Activated CD4-positive, alpha-beta T cell treated with anti-CD3 and anti-CD28 coated beads, Interleukin-2, amount 10 ng/mL, durations not matched to agents 24 days and 14 days (primary cell): ENCODE measurements around the gene TAOK2. TPM values are rescaled to one million over a fixed set of nuclear protein-coding genes. Genes with fewer than 3 reads are reported as not detected.

Source experiments
- DNase-seq: peaks from one replicate; pipeline ENCODE4 v3.0.0; 2022
- H3K27ac Mint-ChIP-seq: one replicate; pipeline ENCODE4 v1.8.0; 2022; ENCODE audit warnings: mild to moderate bottlenecking, mixed read lengths
- H3K27me3 Mint-ChIP-seq: one replicate; pipeline ENCODE4 v1.8.0; 2022; ENCODE audit warnings: mixed read lengths
- H3K36me3 Mint-ChIP-seq: one replicate; pipeline ENCODE4 v1.8.0; 2022; ENCODE audit warnings: low read depth, mild to moderate bottlenecking, mixed read lengths
- H3K4me1 Mint-ChIP-seq: one replicate; pipeline ENCODE4 v1.8.0; 2021; ENCODE audit warnings: mixed read lengths
- H3K4me3 Mint-ChIP-seq: one replicate; pipeline ENCODE4 v1.8.0; 2022; ENCODE audit warnings: mild to moderate bottlenecking, moderate library complexity, mixed read lengths
- H3K9me3 Mint-ChIP-seq: one replicate; pipeline ENCODE4 v1.8.0; 2021; ENCODE audit warnings: mixed read lengths
- intact Hi-C: fragments of 100-400 bp; cut with micrococcal nuclease; formaldehyde crosslinking; loops from one replicate; pipeline ENCODE4 v1.15.1; 2023
- total RNA-seq: library from RNA; stranded (reverse); gene quantifications from 2 replicates; pipeline ENCODE4 v1.2.3, GENCODE V29; 2022

Gene TAOK2
- total RNA-seq, 1 donor from 2014 or later, result 38.7 TPM

DNA sequence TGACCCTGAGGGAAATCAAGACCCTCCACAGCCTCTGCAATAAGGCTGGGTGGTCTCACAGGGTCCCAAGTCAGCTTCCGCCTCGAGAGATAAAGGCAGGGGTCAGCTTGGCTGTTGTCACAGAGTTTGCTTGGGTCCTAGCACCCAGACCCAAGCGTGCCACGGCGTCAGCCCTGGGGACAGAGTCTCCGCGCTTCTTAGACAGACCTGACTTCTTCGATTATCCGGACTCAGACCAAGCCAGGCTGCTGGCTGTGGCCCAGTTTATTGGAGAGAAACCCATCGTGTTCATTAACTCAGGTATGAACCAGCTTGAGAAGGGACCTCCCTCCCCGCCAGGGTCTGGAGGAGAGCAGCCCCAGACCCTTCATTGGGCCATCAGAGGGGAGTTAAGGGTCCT, 49.9 kb downstream of the TAOK2 start:
- Mint-ChIP-seq H3K27ac (no peak overlapping the region), H3K36me3 (no peaks in the 10 kb centered on the region), H3K9me3 (no peaks in the 10 kb centered on the region), H3K4me1 (peaks cover 6% of the 10 kb centered on the region), H3K27me3 (peaks cover 34% of the 10 kb centered on the region), H3K4me3 (no peak overlapping the region)
- intact Hi-C loops, result loop anchor here (10.0 kb wide), 1 partner anchor 159 kb away; the partner anchor contains the start of gene CDIPT
- no peak for DNase-seq

DNA sequence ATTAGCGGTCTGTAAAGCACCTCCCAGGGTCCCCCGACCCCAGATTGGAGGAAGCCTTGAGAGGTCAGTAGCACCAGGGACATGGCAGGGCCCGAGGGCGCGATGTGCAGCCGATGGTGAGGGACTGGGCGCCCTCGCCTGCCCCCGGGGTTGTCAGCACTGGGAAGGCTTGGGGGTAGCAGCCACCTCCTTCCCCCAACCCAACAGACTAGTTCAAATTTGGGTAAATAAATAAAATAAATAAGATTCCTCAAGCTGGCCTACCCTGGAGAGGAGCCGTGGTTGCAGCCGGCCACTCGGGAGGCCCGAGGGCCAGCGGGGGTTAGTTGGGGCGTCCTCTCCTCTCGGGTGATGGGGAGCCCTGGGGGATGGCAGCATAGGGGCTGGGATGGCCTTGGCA, 50.8 kb downstream of the TAOK2 start:
- H3K27me3 Mint-ChIP-seq, result peaks cover 37% of the 10 kb centered on the region
- DNase-seq, result no peak
- H3K9me3 Mint-ChIP-seq, result no peaks in the 10 kb centered on the region
- H3K27ac Mint-ChIP-seq, result no peak overlapping the region
- intact Hi-C loops, result loop anchor here (10.0 kb wide), 1 partner anchor 160 kb away; the partner anchor contains the start of gene CDIPT
- peaks cover 4% of the 10 kb centered on the region for H3K4me1 Mint-ChIP-seq
- H3K4me3 Mint-ChIP-seq, result no peak overlapping the region
- H3K36me3 Mint-ChIP-seq, result no peaks in the 10 kb centered on the region

DNA sequence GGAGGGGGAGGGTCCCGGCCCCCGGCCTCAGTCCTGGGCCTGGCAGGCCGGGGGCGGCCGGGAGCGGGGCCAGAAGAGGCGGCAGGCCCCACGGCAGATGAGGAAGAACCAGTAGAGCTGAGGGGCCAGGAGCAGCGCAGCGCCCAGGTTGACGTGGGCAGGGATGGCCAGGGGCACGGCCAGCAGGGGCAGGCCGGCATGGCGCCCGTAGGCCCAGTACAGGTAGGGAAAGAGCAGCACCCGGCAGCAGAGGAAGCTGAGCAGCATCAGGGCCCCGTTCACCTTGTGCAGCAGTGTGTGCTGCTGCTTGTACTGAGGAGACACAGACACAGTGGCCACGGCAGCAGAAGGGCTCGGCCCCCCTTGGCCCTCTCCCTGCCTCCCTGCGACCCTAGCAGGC, 51.5 kb downstream of the TAOK2 start:
- Mint-ChIP-seq H3K27ac (no peak overlapping the region), H3K4me3 (no peak overlapping the region), H3K4me1 (peaks cover 4% of the 10 kb centered on the region), H3K9me3 (no peaks in the 10 kb centered on the region), H3K36me3 (no peaks in the 10 kb centered on the region), H3K27me3 (peaks cover 44% of the 10 kb centered on the region)
- no peak for DNase-seq
- intact Hi-C loops, result loop anchor here (10.0 kb wide), 1 partner anchor 160 kb away; the partner anchor contains the start of gene CDIPT

DNA sequence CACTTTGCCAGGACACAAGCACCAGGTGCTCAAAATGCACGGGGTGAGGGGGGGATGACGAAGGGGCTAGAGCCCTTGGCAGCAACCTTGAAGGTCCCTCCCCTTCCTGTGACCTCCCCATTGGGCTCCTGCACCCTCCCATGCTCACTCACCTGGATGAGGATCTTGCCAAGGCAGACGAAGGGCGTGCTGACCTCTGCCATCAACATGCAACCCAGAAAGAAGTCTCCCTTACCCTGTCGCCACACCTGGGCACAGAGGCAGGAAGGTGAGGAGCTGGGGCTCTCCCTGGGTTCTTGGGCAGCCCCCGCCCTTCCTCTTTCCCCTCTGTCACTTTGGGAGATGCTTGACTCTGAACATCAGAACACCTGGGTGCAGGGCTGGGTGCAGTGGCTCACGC, 51.9 kb downstream of the TAOK2 start:
- no peak for DNase-seq
- Mint-ChIP-seq H3K27me3 (peaks cover 44% of the 10 kb centered on the region), H3K4me3 (no peak overlapping the region), H3K36me3 (no peaks in the 10 kb centered on the region), H3K9me3 (no peaks in the 10 kb centered on the region), H3K27ac (no peak overlapping the region), H3K4me1 (peaks cover 6% of the 10 kb centered on the region)
- intact Hi-C loops, result loop anchor here (10.0 kb wide), 1 partner anchor 161 kb away; the partner anchor contains the start of gene CDIPT

DNA sequence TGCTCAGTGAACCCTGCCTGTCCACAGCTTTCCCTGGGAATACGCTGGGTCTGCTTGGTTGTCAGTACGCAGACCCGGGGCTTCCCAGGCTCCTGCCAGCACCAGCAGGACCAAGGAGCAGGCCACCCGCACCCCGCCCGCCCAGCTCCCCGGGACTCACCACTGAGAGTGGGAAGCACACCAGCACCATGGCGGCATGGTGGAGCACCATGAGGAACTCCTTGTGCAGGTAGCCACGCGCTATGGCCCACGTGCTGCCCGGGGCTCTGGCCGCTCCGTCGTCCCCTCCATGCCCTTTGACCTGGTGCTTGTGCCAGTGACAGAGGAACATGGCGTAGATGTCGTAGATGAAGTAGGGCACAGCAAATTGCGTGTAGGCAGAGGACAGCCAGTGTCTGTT, 52.8 kb downstream of the TAOK2 start:
- peaks cover 41% of the 10 kb centered on the region for H3K27me3 Mint-ChIP-seq
- no peaks in the 10 kb centered on the region for H3K9me3 Mint-ChIP-seq
- DNase-seq, result no peak
- peaks cover 2% of the 10 kb centered on the region for H3K4me1 Mint-ChIP-seq
- H3K27ac Mint-ChIP-seq, result no peak overlapping the region
- intact Hi-C loops, result loop anchor here (10.0 kb wide), 1 partner anchor 162 kb away; the partner anchor contains the start of gene CDIPT
- H3K36me3 Mint-ChIP-seq, result no peaks in the 10 kb centered on the region
- H3K4me3 Mint-ChIP-seq, result no peak overlapping the region

DNA sequence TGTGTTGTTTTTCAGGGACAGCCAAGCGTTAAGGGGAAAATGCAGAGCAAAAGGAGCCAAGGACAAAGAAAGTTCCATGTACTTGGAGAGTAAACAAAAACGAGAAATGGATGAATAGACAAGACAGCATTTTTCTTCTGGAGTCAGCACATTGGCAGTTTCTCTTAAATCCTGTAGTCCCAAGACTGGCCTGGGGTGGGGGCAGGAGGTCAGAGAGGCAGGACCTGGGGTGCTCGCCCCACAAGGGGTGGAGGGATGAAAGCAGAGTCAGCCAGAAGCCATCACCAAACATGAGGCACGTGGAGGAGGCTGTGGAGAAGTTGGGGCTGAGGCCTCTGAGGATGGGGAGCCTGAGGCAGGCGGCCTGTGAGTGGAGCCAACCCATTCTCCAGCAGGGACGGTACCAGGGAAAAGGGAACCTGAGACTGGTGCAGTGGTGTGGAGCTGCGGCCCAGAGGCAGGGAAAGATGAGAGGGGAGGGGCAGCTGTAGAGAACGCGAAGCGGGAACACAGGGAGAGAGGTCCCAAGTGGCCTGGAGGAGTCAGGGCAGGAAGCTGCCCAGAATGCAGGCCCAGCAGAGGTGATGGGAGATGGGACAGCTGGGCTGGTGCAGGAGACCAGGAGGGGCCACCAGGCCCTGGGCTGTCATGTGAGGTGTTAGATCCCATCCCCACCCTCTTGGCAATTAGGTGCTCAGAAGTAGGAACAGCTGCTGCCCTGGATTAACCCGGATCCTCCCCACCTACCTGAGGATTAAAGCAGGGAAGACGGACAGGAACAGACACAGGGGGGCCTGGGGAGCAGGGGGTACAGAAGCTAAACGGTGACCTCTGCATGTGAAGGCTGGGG, 54.1 kb downstream of the TAOK2 start:
- Mint-ChIP-seq H3K4me1 (peaks cover 6% of the 10 kb centered on the region), H3K36me3 (no peaks in the 10 kb centered on the region), H3K9me3 (no peaks in the 10 kb centered on the region), H3K27ac (no peak overlapping the region), H3K27me3 (peaks cover 49% of the 10 kb centered on the region), H3K4me3 (no peak overlapping the region)
- intact Hi-C loops, result loop anchor here (10.0 kb wide), 1 partner anchor 163 kb away; the partner anchor contains the start of gene CDIPT
- peak; percentile 53 for DNase-seq

DNA sequence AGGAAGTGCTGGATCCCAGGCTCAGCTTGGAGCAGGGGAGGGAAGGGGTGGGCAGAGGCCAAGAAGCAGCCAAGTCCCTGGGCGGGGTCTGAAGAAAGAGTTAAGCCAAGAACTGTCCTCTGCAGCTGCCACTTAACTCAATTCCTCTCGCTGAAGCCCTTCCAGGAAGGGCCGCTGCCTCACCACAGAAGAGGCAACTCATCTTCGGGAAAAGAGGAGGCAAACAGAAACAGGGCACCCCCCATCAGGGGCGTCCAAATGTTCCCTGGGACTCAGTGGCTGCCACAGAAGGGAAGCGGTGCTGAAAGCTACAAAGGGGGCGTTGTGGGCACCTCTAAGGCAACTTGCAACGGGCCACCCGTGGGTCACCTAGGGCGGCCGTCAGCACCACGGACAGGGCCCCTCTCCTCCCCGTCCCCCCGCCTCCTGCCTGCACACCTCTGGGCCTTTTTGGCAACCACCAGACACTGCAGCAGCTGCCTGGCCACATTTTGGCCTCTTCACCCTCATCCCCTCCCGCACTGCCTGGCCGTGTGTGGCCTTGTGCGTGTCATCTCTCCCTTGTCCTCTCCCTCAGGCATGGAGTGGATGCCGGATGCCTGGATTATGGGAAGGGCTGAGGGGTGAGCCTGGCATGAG, 54.9 kb downstream of the TAOK2 start:
- Mint-ChIP-seq H3K4me3 (no peak overlapping the region), H3K27ac (no peak overlapping the region), H3K4me1 (peaks cover 6% of the 10 kb centered on the region), H3K9me3 (no peaks in the 10 kb centered on the region), H3K36me3 (no peaks in the 10 kb centered on the region), H3K27me3 (peaks cover 49% of the 10 kb centered on the region)
- DNase-seq, result peak; percentile 80
- intact Hi-C loops, result loop anchor here (10.0 kb wide), 1 partner anchor 164 kb away; the partner anchor contains the start of gene CDIPT

DNA sequence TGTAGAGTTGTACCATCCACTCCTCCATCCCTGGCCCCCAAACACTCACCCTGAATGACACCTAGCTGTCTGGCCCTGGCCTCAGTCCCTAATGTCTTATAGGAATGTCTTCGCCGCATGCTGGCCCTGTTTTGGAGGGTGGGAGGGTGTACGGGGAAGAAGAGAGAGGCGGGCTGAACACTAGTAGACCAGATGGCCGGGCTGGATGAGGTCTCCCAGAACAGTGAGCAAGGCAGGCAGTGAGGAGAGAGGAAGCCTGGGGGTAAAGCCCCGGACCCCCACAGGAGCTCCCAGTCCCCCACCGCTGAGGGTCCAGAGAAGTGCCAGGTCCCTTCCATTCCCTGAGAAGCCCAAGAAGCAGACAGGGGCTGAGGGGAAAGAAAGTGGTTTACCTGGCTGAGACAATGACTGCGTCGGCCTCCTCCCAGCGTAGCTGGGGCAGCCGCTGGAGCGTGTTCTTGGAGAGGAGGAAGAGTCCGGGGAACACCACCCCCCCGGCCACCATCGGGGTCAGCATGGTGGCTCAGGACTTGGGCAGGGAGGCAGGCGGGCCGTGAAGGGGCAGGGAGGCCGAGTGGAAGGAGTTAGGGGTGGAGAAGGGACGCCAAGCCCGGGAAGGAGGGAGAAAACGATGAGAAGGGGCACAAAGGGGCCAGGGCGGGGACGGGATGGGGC, 56.5 kb downstream of the TAOK2 start:
- no peaks in the 10 kb centered on the region for H3K9me3 Mint-ChIP-seq
- H3K4me3 Mint-ChIP-seq, result peak overlapping the region; percentile 30
- peaks cover 8% of the 10 kb centered on the region for H3K4me1 Mint-ChIP-seq
- no peak overlapping the region for H3K27ac Mint-ChIP-seq
- intact Hi-C loops, result no loop called here
- H3K36me3 Mint-ChIP-seq, result no peaks in the 10 kb centered on the region
- peaks cover 52% of the 10 kb centered on the region for H3K27me3 Mint-ChIP-seq
- no peak for DNase-seq

DNA sequence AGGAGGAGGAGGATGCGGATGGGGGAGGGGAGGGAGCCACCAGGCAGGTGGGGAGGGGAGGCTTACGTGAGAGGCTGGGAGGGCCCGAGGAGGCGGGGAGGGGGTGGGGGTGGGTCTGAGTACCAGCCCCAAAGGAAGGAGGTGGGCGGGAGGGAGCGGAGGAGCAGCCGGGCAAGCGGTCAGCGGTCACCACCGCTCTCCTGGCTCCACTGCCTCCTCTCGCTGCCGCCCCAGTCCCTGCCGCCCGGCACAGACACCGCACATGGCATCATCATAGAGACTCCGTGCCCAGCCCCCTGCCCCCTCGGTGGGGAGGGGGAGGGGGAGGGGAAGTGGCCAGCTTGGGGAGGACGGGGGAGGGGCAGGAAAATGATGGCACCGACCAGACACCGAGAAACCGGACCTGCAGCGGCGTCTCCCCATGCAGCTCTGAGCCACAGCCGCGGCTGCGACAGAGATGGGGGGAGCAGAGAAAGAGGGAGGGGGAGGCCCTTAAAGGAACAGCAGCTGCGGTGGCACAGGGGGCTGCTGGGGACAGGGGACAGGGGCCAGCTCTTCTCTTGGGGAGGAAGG, 57.3 kb downstream of the TAOK2 start, which contains the start of gene TLCD3B:
Gene TLCD3B (minus strand): TSS at position 431 of the 573 bp plus-strand sequence. CDS start 744 bp downstream, outside the sequence.
- intact Hi-C loops, result no loop called here
- Mint-ChIP-seq H3K27ac (no peak within 1 kb of the TSS), H3K27me3 (peaks cover 55% of the 10 kb centered on the region), H3K4me1 (peaks cover 10% of the 10 kb centered on the region), H3K9me3 (no peaks in the 10 kb centered on the region), H3K36me3 (no peaks in the 10 kb centered on the region), H3K4me3 (peak within 1 kb of the TSS; percentile 30)
- DNase-seq, result peak; percentile 56

DNA sequence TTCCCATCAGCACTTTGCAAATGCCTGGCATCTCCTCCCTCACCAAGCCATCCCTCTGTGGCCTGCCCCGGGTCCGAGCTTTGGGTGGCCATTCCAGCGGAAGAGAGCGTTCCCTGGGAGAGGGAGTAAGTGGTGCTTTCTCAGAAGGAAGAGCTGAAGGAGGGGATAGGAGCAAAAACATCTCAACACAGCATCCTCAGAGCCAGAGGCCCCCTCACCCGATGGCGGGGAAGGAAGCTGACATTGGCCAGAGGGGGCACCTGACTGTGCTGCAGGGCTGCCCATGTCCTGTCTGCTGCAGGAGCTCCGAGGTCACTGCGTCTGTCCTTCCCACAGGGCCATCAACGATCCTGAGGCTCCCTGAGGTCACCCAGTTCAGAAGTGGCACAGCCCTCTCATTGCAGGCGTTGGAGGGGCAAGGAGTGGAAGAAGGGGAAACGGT, 57.8 kb downstream of the TAOK2 start:
- Mint-ChIP-seq H3K27me3 (peaks cover 56% of the 10 kb centered on the region), H3K36me3 (no peaks in the 10 kb centered on the region), H3K4me3 (no peak overlapping the region)

DNA sequence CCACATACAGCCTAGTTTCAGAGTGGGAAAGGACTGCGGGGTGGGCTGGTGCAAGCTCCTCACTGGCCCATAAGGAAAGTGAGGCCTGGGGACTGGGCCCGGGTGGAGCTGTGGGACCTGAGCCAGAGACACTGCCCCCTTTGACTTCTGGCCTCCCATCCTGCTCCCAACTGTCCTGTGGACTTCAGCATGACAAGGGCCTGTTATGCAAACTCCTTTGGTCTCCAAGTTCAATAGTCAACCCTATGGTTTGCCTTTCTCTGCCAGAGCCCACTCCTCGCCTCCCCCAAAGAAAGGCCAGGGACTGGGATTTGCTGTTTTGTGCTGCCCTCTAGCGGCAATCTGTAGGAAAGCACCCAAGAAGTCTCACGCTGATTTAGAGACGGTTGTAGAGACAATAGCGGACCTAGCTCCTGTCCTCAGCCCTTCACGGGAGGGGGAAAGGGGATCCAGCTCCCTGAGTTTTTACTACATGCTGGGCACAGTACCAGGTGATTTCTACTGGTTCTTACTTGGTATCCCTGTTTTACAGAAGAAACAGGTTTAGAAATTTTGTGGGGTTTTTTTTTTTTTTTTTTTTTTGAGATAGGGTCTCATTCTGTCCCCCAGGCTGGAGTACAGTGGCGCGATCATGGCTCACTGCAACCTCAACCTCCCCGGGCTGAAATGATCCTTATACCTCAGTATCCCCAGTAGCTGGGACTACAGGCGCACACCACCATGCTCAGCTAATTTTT, 58.6 kb downstream of the TAOK2 start:
- H3K27ac Mint-ChIP-seq, result peak overlapping the region; percentile 51
- peak; percentile 90 for DNase-seq
- H3K9me3 Mint-ChIP-seq, result no peaks in the 10 kb centered on the region
- H3K4me1 Mint-ChIP-seq, result peaks cover 10% of the 10 kb centered on the region
- H3K4me3 Mint-ChIP-seq, result no peak overlapping the region
- no peaks in the 10 kb centered on the region for H3K36me3 Mint-ChIP-seq
- peaks cover 51% of the 10 kb centered on the region for H3K27me3 Mint-ChIP-seq
- intact Hi-C loops, result no loop called here

More for the DNA sequence above, 57.8 kb downstream of the TAOK2 start:
- H3K4me1 Mint-ChIP-seq, result peaks cover 10% of the 10 kb centered on the region
- peak; percentile 57 for DNase-seq
- H3K27ac Mint-ChIP-seq, result no peak overlapping the region
- H3K9me3 Mint-ChIP-seq, result no peaks in the 10 kb centered on the region
- intact Hi-C loops, result no loop called here

DNA sequence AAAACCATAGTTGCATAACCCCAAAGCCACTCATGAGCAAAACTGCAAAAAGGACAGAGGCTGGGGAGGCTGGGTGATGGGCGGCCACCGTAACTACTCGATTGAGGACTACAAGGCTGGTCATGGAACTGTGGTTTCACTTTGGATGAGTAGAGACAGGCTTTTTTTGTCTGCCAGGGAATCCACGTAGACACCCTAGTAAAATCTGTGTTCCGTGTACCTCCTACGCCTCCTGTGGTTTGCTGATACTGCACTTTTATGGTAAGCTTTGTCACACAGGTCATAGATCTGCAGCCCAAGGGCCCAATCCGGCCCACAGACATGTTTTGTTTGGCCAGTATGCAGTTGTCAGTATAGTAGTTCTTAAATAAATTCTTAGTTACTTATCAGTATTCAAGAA, 59.6 kb downstream of the TAOK2 start:
- Mint-ChIP-seq H3K4me3 (no peak overlapping the region), H3K9me3 (no peaks in the 10 kb centered on the region), H3K27ac (no peak overlapping the region), H3K27me3 (peaks cover 48% of the 10 kb centered on the region), H3K36me3 (no peaks in the 10 kb centered on the region), H3K4me1 (peaks cover 10% of the 10 kb centered on the region)
- peak; percentile 56 for DNase-seq
- intact Hi-C loops, result no loop called here

DNA sequence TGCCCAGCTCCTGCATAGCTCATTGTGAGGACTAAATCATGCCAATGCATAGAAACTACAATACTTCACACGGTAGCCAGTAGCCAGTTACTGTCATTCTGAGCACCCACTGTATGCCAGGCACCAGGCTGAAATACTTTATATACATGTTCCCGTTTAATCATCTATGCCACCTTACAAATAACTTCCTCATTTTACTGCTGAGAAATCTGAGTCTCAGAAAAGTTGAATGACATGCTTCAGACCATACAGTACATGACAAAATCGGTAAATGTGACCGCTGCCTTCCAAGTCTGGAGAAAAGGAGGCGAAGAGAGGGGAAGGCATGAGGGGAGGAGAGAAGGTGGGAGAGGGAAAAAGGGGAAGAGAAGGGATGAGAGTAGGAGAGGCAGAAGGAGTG, 66.6 kb downstream of the TAOK2 start:
- H3K4me1 Mint-ChIP-seq, result peaks cover 3% of the 10 kb centered on the region
- no peaks in the 10 kb centered on the region for H3K9me3 Mint-ChIP-seq
- peaks cover 25% of the 10 kb centered on the region for H3K27me3 Mint-ChIP-seq
- H3K4me3 Mint-ChIP-seq, result no peak overlapping the region
- intact Hi-C loops, result no loop called here
- DNase-seq, result no peak
- peaks cover 2% of the 10 kb centered on the region for H3K36me3 Mint-ChIP-seq
- H3K27ac Mint-ChIP-seq, result no peak overlapping the region
